ENCODE results near the gene KHSRP.

DNA sequence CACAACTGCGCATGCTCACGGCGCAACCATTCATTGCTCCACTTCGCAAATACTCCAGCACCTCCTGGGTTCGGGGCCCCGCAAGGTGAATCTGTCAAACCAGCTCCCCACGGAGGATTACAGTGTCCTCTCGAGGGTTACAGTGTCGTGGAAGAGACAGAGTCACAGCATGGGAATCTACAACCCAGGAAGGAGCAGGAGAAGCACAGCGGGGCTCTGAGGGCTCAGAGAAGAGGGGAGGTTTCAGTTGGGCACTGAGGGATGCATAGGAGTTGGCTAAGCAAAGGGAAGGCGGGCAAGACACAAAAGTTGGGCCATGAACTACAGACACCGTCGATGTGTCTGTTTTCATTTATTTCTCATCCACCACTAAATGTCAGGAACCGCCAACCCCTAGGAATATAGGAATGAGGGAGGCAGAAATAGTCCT, 30.6 kb downstream of the KHSRP start:
- TF ChIP-seq, protein P1, sequence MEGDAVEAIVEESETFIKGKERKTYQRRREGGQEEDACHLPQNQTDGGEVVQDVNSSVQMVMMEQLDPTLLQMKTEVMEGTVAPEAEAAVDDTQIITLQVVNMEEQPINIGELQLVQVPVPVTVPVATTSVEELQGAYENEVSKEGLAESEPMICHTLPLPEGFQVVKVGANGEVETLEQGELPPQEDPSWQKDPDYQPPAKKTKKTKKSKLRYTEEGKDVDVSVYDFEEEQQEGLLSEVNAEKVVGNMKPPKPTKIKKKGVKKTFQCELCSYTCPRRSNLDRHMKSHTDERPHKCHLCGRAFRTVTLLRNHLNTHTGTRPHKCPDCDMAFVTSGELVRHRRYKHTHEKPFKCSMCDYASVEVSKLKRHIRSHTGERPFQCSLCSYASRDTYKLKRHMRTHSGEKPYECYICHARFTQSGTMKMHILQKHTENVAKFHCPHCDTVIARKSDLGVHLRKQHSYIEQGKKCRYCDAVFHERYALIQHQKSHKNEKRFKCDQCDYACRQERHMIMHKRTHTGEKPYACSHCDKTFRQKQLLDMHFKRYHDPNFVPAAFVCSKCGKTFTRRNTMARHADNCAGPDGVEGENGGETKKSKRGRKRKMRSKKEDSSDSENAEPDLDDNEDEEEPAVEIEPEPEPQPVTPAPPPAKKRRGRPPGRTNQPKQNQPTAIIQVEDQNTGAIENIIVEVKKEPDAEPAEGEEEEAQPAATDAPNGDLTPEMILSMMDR (IDR thresholded peaks at IDR 0.05; ENCODE audit: low read depth, low read length, poor library complexity, severe bottlenecking) = no peak
- TF ChIP-seq EZH2phosphoT487 (IDR thresholded peaks at IDR 0.05; ENCODE audit: borderline replicate concordance, low read length) = no peak
